SIG-M5 treated with dmso at 0.1 percent for 504 hours (cell line): ENCODE data around the gene IFNA13.

Source experiments
- DNase-seq: peaks from one replicate; lab custom pipeline; 2025; ENCODE audit not compliant: unreplicated experiment; lab: John Stamatoyannopoulos, UW

The IFNA13 gene

DNA sequence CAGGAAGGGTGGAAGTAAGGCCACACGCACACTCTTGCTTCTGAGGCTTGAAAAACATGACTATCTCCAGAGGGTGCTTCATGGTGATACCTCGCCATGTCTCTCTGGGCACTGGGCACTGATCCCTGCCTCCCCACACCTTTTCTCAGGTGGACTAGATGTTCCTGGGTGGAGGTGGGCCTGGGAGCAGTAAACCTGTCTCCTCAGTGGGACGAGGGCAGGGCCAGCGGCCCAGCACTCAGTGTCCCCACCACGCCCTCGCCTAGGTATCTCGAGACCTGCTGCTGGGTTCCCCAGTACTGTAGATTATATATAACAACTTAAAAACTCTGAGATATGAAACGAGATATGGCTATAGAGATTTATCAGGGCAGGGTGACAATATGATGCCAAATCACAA is 5.6 kb downstream of the IFNA13 start:
- no peak for DNase-seq

GRCh38 chr9:21357479-21358460 is 10.1 kb downstream of the IFNA13 start:
- peak; percentile 59 for DNase-seq

GRCh38 chr9:21350787-21351186 is 17.1 kb downstream of the IFNA13 start, which contains the start of gene IFNA6:
Gene IFNA6, minus strand, starts transcription at chr9:21350887. Its CDS starts 0 bp downstream, at chr9:21350887.
- DNase-seq = no peak

DNA sequence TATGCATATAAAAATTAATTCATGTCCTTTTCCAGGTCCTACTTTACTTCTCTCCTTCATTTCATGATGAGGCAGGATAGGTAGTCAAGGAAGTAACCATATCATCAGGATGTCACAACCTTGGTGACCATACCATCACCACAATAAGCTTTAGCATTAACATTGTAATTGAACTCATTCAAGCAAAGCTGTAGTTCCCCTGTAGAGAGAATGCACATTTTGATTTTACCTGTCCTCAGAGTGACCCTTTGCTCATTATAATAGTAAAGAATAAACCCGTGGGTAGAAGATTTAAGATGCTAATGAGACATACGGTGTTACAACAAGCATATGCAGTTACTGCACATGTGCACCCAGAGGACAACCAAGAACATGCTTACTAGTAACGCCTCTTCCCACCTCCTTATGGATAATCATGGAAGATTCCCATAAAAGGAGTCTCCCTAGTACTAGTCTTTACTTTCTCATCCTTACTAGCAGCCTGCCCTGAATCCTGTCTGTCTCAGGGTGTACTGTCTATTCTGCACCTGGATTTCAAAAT is 19.4 kb downstream of the IFNA13 start:
- DNase-seq = no peak

DNA sequence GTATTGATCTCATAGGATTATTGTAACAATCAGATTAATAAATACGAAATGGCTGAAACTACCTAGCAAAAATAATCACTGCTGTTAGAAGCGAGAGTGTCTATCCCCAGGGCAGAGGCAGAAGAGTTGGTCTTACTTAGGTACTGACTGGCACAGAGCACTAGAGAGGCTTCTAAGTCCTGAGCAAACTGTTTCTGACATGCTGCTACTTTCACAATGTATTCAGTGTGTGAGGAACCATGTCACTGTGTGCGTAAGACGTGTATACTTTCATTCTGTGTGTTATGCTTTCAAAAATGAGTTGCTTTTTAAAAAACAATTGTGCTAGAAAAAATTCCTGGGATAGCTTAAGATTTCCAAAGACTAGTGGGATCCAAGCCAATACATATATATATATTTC is 27.1 kb downstream of the IFNA13 start:
- no peak for DNase-seq

GRCh38 chr9:21336457-21336856 is 31.4 kb downstream of the IFNA13 start:
- DNase-seq = peak; percentile 26

- peak; percentile 80 for DNase-seq
Observed at GRCh38 chr9:21334701-21335632, 32.9 kb downstream of the IFNA13 start, which contains the start of gene KLHL9. Gene KLHL9, minus strand, starts transcription at chr9:21335404. Its CDS starts 545 bp downstream, at chr9:21334859.

GRCh38 chr9:21333226-21333625 is 34.6 kb downstream of the IFNA13 start:
- DNase-seq = no peak

GRCh38 chr9:21331676-21332402 is 36.0 kb downstream of the IFNA13 start:
- DNase-seq = no peak

DNA sequence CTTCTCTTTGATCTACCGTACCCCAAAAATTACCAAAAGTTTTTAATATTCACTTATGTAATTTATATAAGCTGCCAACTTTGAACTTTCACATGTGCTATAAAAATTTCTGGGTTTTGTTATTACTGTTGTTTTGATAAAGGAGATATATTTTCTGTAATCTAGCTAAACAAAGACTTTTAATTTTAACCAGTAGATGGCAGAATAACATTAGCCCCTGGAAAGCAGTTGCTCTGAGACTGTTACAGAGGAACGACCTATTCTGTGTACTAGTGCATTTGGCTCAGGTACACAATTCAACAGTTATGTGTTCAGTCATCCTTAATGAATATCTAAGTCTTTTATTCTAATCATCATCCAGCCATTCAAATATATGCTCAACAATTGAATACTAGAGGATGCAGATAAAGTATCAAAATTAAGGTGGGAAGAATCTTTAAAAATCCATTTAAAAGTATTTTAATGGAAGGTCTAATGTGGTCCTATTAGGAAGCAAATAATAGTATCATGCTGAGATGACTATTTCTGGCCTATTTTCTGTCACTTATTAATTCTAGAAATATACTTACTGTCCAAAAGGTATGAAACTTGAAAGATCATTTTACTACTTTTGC is 41.2 kb downstream of the IFNA13 start:
- peak; percentile 49 for DNase-seq

DNA sequence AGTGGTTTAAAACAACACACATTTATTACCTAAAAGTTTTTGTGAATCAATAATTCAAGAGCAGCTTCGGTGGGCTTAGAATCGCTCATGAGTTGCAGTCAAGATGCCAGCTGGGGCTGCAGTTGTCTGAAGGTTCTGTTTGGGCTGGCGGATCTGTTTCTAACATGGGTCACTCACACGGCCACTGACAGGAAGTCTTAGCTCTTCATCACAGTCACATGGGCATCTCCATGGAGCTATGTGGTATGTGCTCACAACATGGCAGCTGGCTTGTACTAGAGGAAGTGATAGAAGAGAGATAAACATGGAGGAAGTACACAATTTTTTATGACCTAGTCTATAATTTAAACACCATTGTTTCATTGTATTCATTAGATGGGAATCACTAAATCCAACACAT is 43.8 kb downstream of the IFNA13 start:
- no peak for DNase-seq

DNA sequence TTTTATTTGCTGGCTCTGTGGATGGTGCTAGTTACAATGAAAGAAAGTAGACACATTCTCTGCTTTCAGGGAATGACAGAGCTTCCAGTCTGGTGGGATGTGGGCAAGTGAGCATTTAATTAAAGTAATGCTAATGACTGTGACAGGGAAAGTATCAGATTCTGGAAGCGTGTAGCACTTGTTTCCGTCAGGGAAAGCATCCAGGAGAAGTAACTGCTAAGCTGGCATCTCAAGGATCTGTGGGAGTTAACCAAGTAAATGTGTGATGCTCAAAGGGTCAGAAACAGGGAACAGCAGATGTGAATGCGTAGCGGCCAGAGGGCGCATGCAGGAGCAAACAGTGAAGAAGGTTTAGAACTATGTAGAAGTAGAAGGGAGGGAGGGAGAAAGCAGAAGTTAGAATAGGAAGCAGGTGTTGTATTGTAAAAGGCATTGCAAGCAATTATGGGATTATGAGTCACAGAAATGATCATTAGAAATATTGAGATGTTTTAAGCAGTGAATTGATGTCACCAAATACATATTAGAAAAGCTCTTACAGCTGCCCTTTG is 44.9 kb downstream of the IFNA13 start:
- peak; percentile 1 for DNase-seq

GRCh38 chr9:21320465-21320864 is 47.4 kb downstream of the IFNA13 start:
- no peak for DNase-seq

GRCh38 chr9:21317956-21318923 is 49.6 kb downstream of the IFNA13 start:
- DNase-seq = peak; percentile 34
